GM21825 (cell line): ENCODE results near the gene ZNF70.

Source experiments
- ATAC-seq: cut with Tn5 transposase; IDR thresholded peaks from one replicate; pipeline ENCODE4 v1.9.1; 2021; ENCODE audit warnings: mild to moderate bottlenecking, moderate library complexity; ENCODE audit not compliant: unreplicated experiment

The ZNF70 gene

GRCh38 chr22:23750714-23751440, at the start of gene ZNF70:
Gene ZNF70 (minus strand): TSS chr22:23751112. CDS start chr22:23745140, 5,972 bp downstream.
- ATAC-seq: peak; percentile 63

GRCh38 chr22:23796461-23796860, 45.5 kb upstream of the ZNF70 start:
- no peak for ATAC-seq

- ATAC-seq: no peak
These were observed 42.4 kb upstream of the ZNF70 start for GRCh38 chr22:23793326-23793725.

GRCh38 chr22:23791738-23792645, 41.1 kb upstream of the ZNF70 start:
- no peak for ATAC-seq

GRCh38 chr22:23790819-23791737, 40.2 kb upstream of the ZNF70 start:
- no peak for ATAC-seq

GRCh38 chr22:23789638-23790037, 38.7 kb upstream of the ZNF70 start:
- ATAC-seq: no peak

GRCh38 chr22:23789121-23789520, 38.2 kb upstream of the ZNF70 start:
- no peak for ATAC-seq

GRCh38 chr22:23787910-23788309, 37.0 kb upstream of the ZNF70 start:
- no peak for ATAC-seq

GRCh38 chr22:23787600-23787896, 36.6 kb upstream of the ZNF70 start:
- no peak for ATAC-seq

- ATAC-seq: peak; percentile 65
These were observed 36.1 kb upstream of the ZNF70 start, which contains the start of gene SMARCB1 for GRCh38 chr22:23786752-23787599. Gene SMARCB1 (plus strand): TSS chr22:23786966. CDS start chr22:23787170, 204 bp downstream.

- ATAC-seq: no peak
These were observed 35.4 kb upstream of the ZNF70 start for GRCh38 chr22:23786261-23786710.

- no peak for ATAC-seq
These were observed 33.4 kb upstream of the ZNF70 start for GRCh38 chr22:23784215-23784732.

GRCh38 chr22:23783265-23784150, 32.6 kb upstream of the ZNF70 start:
- ATAC-seq: no peak

- no peak for ATAC-seq
These were observed 31.8 kb upstream of the ZNF70 start for GRCh38 chr22:23782703-23783102.

- no peak for ATAC-seq
These were observed 31.3 kb upstream of the ZNF70 start for GRCh38 chr22:23782252-23782651.

- ATAC-seq: no peak
These were observed 30.7 kb upstream of the ZNF70 start for GRCh38 chr22:23781511-23782183.

- ATAC-seq: no peak
These were observed 30.2 kb upstream of the ZNF70 start for GRCh38 chr22:23781065-23781464.

GRCh38 chr22:23780146-23780748, 29.3 kb upstream of the ZNF70 start:
- ATAC-seq: no peak
